HFF-Myc (cell line): ENCODE data around the gene CENPT.

Experiments used
- DNase-seq: peaks from one replicate; pipeline ENCODE4 v3.0.0-alpha.2; 2011; ENCODE audit warnings: low read depth; ENCODE audit errors: extremely low read depth
- H3K4me3 ChIP-seq: replicated peaks from 2 replicates; pipeline ENCODE4 v1.5.1; 2011; ENCODE audit warnings: low read depth, mild to moderate bottlenecking, control low read depth, low read length
- TF ChIP-seq, protein P1 (sequence below): IDR thresholded peaks from 2 replicates; pipeline ENCODE4 v1.5.1; 2012; ENCODE audit warnings: mild to moderate bottlenecking, low read depth, low read length, control low read depth; ENCODE audit errors: missing control alignments

CENPT gene

DNA sequence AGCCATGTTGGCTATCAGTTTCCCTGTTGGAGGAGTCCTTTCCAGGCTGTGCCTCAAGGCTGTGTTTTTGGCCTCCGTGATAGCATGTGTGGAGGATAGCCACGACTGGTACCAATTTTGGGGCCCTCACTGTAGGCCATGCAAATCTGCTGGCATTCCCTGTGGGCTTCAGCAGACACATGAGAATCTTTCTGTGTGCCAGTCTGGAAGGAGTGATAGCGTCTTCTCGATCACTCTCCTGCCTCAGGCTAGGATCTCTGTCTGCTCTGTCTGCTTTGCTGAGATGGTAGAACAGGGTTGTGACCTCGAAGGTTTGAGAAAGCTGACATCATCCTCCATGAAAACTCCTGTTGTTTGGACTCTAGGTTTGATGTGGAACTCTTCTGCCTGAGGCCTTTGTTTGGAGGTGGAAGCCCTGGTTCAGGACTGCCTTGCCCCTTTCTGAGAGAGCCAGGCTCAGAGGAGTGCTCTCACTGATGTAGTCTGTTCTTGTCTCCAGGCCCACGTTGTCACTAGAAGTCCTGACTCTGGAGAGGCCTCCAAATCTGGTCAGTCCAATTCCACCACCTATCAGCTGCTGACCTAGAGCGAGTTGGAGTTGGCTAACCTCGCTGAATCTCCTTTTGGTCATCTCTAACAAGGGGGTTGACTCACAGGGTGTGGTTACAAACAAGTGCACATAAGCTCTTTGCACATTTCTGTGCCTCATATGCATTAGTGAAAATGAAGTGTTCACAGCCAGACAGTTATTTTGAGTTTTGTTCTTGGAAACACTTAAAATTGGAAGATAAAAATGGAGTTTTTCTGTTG is 13.3 kb upstream of the CENPT start:
- no peak for DNase-seq
- H3K4me3 ChIP-seq: no peak overlapping the region
- TF ChIP-seq, protein P1, sequence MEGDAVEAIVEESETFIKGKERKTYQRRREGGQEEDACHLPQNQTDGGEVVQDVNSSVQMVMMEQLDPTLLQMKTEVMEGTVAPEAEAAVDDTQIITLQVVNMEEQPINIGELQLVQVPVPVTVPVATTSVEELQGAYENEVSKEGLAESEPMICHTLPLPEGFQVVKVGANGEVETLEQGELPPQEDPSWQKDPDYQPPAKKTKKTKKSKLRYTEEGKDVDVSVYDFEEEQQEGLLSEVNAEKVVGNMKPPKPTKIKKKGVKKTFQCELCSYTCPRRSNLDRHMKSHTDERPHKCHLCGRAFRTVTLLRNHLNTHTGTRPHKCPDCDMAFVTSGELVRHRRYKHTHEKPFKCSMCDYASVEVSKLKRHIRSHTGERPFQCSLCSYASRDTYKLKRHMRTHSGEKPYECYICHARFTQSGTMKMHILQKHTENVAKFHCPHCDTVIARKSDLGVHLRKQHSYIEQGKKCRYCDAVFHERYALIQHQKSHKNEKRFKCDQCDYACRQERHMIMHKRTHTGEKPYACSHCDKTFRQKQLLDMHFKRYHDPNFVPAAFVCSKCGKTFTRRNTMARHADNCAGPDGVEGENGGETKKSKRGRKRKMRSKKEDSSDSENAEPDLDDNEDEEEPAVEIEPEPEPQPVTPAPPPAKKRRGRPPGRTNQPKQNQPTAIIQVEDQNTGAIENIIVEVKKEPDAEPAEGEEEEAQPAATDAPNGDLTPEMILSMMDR: no peak

DNA sequence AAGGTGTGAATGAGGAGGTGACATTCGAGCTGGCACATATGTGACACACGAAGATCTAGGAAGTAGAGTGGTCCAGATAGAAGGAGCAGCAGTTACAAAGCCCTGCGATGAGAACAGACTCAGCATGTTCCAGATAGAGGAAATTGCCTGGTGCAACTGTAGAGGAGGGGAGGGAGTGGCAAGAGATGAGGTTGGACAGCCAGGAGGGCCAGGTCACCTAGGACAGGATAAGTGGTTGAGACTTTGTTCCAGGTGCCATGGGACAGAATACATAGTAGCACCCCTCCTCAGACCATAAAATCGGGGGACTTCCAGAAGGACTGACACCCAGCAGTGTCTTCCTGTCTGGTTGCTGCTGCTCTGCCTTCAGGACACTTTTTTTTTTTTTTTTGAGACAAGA is 11.0 kb upstream of the CENPT start:
- no peak overlapping the region for H3K4me3 ChIP-seq
- DNase-seq: no peak
- TF ChIP-seq, protein P1: no peak

- TF ChIP-seq, protein P1: no peak
- DNase-seq: peak; percentile 61
- no peak overlapping the region for H3K4me3 ChIP-seq
These were observed 10.2 kb upstream of the CENPT start for GRCh38 chr16:67857547-67858233.

- no peak for DNase-seq
- TF ChIP-seq, protein P1: no peak
- H3K4me3 ChIP-seq: no peak overlapping the region
These were observed 9.5 kb upstream of the CENPT start for GRCh38 chr16:67856927-67857546.

- no peak for DNase-seq
- TF ChIP-seq, protein P1: no peak
- H3K4me3 ChIP-seq: no peak overlapping the region
These were observed 8.3 kb upstream of the CENPT start for GRCh38 chr16:67855789-67856188.

- no peak for DNase-seq
- H3K4me3 ChIP-seq: no peak overlapping the region
- TF ChIP-seq, protein P1: no peak
These were observed 6.2 kb upstream of the CENPT start for GRCh38 chr16:67853670-67854069.
